NCI-H187 (cell line): ENCODE results near the gene PPFIA1.

ENCODE experiments used
- DNase-seq, 2 experiments: peaks; one replicate each; lab custom pipeline; 2025; lab: John Stamatoyannopoulos, UW

Gene PPFIA1

DNA sequence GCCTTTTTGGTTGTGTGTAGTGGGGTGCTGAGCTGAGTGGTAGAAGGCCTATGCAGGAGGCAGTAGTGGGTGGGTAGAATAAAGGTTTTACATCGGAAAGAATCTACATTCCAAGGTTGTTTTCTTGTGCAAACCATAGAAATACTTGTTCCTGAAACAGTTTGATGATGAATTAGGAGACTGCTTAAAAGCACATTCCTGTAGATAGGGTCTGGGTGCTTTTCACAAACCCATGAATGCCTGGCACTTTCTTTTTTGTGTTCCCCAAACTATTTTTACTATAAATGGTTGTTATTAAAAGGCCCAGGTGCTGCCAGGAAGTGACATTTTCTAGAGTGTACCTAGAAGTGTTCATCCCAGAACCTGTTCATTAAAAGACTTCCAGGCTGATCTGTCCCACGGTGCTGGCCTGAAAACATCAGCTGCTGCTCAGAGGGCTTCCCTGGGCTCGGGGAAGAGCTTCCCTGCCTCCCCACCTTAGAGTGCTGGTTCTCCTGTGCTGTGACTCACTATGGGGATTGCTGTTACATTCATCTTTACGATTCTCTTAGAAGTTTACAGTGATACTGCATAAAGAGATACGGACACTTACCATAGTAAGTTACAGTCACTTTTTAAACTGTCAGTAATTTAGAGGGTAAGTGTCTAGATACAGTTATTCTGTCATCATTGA, 27.9 kb downstream of the PPFIA1 start:
- DNase-seq, result no peak

DNA sequence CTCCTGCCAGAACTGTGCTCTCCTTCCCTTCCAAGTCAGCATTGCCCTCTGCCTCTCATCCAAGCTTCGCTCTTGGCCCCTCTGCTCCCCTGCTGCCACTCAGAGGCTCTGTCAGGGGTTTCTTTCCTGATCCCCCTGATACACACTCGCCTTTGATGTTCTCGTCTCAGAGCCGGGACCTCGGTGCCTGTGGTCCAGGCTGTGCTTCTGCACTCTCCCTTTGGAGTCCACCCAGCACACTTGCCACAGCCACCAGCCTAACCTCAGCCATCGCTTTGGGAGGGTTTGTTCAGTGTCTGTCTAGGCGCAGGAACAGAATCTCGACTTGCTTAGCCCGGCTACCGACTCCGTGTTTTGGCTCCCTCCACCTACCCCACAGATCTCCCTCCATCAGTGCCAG, 29.1 kb downstream of the PPFIA1 start:
- DNase-seq, result no peak

DNA sequence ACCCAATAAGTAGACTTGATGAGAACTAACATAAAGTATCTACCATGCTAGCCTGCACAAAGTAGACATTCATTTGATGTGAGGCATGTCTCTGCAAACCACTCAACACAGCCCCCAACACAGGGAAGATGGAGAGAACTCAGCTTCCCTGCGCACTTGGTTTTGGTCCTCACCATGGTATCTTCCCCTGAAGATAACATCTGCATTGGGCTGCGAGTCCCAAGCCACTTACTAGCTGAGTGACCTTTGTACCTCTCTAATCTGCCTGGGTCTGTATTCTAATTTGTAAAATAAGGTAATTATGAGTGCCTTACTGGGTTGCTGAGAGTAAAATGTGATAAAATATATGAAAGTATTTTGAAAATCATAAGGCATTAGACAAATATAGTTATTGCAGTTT, 30.7 kb downstream of the PPFIA1 start:
- DNase-seq, result no peak

DNA sequence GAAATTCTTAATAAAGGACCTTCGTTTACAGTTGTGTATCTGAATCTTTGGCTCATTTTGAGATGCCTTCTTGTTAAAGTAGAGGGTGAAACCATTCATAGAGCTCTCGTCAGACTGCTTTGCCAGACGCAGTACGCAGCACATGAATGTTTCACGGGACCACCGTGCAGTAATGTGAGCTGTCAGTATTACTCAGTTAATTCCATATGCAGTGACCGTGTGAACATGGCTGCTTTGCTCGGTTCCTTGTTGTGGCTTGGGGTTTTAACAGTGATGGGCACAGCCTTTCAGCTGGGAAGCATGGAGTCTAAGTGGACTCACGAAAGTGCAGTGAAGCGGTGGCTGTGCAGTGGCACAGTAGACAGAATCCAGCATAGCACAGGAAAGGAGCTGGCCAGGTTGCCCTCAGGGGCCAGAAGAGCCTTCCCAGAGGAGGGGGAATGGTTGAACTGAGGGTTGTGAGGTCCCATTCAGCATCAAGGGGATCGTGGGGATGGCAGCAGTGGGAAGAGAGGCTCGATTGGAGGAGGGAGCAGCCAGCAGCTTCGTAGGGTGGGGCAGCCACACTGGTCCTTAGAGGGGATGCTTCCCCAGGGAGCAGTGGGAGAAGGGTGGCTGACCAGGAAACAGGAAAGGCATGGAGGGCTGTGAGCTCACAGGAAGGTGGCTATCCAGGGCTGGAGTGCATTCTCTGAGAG, 31.4 kb downstream of the PPFIA1 start:
- DNase-seq, result no peak

DNA sequence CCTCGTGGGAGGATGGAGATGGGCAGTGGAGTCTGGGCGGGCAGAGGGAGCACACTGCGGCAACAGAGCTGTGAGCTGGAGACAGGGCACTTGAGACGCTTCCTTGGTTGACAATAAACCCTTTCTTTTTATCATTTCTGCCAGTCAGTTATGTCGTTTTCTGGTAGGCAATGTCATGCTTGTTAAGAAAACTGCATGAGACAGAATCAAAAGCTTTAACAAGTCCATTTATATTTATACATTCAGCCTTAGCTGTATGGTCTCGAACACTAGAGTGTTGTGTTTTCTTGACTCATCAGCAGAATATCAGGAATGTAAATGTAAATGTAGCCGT, 31.9 kb downstream of the PPFIA1 start:
- DNase-seq, result no peak

DNA sequence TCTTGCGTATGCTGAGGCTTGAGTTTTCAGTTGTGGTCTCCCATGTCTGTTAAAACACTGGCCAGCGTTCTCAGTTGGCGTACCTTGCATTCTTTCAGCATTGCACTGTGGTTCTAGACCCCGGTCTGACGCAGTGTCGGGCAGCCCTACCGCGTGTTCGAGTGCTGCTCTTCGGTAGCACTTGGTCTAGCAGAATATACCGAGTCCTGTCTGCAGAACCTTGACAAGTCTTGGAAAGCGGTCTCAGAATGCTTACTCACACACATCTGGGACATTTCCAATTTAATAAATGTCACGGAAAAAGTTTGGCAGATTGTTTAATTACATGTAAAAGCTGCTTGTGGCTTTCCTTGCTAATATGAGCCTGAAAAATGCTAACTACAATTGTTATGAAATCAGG, 32.6 kb downstream of the PPFIA1 start:
- DNase-seq, result no peak

DNA sequence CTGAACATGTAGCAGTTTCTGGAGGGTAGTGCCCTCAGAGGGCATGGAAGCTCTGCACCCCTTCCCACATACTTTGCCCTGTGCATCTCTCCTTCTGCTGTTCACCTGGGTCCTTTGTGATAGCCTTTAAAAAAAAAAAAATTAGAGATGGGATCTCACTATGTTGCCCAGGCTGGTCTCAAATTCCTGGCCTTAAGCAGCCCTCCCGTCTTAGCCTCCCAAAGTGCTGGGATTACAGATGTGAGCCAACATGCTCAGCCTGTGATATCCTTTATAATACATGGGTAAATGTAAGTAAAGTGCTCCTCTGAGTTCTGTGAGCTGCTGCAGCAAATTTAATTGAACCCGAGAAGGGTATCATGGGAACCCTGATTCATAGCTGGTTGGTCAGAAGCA, 33.7 kb downstream of the PPFIA1 start:
- DNase-seq, result no peak

DNA sequence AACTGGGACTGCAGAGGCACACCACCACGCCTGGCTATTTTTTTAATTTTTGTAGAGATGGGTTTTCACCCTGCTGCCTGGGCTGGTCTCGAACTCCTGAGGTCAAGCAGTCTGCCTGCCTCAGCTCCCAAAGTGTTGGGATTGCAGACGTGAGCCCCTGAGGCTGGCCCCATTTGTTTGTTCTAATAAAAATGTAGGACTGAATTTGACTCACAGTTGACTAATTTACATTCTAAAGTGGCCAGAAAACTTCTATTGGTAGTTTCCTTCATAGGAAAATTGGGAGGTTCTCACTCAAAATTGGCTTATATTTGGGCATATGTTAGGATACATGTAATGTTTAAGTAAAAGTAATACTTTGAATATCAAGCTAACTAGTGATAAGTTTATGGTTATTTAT, 35.0 kb downstream of the PPFIA1 start:
- DNase-seq, result no peak

DNA sequence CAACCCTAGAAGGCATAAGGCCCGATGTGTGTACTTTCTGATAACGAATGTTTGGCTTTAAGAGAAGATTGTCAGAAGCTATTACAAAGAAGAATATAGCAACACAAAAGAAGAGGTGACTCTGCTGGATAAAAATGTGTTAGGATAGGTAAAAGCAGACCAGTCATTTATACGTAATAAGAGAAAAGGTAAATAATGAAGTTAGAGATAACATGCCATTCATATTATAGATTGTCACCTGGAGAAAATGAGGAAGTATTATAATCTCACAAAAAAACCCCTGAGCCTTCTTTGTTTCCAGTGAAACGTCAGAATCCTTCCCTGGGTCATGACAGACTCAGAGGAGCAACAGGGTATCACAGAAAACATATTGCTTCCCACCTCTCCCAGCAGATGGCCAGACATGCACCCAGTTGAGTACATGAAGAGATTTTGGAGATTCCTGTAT, 36.1 kb downstream of the PPFIA1 start:
- DNase-seq, result no peak

DNA sequence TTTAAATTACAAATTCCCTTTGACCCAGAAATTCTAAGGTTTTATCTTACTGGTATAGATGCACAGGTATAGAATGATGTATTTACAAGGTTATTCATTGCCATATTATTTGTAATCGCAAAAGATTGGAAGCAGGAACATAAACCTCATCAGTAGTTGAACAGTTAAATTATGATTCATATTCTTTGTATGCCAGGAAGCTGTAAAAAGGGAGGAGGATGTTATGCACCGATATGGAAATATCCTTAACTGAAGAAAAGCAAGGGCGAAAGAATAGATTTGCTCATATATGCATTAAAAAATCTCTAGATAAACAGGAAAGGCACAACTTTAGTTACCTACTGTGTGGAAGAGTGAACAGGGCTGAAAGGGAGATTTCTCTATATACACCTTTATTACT, 36.7 kb downstream of the PPFIA1 start:
- DNase-seq, result no peak

DNA sequence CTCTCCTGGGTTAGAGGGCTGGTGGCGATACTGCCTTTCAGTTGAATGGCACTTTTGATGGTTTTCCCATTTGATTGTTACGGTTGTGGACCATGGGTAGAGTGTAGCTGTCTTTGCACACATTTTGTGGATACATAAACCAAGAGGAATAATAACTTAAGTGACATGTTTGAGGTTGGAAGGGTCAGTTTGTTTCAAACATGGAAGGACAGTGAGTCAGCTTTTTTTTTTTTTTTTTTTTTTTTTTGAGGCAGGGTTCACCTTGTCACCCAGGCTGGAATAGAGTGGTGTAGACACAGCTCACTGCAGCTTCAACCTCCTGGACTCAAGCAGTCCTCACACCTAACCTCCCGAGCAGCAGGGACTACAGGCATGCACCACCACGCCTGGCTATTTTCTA, 41.1 kb downstream of the PPFIA1 start:
- no peak for DNase-seq

DNA sequence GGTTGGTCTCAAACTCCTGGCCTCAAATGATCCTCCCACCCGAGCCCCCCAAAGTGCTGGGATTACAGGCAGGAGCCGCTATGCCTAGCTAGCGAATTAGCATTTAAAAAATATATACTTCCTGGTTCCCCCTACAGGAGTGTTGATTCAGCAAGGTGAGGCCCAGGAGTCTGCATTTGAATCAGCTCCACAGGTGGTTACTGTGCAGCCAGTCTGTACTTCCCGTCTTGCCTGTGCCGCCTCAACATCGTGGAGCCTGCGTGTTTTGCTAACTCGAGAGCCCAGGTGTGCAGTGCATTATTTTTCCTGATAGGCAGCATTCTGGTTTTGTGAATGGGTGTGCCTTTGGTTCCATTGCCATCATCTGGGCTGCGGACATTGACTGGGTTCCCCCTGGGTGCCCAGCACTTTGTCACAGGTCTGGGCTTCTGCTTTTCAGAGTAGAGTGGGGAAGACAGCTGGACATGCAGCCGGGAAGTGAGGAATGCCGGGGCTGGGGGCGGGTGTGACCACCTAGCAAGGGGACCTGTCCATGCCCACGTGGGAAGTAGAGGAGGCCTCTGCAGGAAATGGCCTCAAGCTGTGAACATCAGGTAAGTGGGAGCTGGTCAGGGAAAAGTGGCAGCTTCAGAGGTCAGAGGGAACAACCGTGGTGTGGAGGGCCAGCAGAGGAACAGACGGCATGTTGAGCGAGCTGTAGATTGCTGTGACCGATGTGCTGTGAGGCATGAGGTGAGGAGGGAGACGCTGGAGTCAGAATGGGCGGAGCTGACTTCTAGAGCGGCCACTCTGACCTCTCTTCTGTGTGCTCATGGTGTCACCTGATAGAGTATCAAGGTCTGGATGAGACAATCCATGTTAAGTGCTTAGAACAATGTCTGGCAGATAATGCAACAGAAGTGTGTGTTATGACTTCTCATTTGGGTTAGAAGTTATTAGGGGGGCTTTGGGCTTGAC, 42.2 kb downstream of the PPFIA1 start:
- DNase-seq, result no peak

DNA sequence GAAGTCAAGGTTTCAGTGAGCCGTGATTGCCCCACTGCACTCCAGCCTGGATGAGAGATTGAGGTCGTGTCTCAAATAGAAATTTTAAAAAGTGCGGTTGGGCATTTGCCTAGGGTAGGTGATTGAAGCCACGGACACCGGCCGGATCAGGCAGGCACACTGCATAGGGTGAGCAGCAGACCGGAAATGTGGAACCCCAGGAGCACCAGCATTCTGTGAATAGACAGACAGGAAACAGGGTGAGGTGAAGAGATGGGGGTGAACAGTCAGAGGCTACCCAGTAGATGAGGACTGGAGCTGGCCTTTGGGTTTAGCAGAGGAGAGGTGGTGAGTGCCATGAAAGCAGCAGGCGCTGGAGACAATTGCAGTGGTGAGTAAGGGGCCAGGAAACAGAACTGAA, 43.5 kb downstream of the PPFIA1 start:
- no peak for DNase-seq

DNA sequence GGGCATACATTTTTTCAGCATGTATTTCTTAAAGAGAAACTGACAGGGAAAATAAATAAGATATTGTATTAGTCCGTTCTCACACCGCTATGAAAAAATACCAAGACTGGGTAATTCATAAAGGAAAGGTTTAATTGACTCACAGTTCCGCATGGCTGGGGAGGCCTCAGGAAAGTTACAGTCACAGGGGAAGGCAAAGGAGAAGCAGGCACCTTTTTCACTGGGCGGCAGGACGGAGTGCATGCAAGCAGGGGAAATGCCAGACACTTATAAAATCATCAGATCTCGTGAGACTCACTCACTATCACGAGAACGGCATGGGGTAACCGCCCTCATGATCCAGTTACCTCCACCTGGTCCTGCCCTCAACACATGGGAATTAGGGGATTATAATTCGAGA, 44.2 kb downstream of the PPFIA1 start:
- DNase-seq, result no peak

DNA sequence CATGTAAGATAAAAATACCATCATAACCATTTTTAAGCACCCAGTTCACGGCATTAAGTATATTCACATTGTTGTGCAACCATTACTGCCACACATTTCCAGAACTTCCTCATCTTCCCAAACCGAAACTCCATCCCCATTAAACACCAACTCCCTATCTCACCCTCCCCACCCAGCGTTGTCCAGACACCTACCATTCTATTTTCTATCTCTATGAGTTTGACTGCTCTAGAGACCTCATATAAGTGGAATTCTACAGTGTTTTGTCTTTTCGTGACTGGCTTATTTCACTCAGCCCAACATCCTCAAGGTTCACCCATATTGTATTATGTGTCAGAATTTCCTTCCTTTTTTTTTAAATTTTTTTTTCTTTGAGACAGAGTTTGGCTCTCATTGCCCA, 45.2 kb downstream of the PPFIA1 start:
- DNase-seq, result no peak

DNA sequence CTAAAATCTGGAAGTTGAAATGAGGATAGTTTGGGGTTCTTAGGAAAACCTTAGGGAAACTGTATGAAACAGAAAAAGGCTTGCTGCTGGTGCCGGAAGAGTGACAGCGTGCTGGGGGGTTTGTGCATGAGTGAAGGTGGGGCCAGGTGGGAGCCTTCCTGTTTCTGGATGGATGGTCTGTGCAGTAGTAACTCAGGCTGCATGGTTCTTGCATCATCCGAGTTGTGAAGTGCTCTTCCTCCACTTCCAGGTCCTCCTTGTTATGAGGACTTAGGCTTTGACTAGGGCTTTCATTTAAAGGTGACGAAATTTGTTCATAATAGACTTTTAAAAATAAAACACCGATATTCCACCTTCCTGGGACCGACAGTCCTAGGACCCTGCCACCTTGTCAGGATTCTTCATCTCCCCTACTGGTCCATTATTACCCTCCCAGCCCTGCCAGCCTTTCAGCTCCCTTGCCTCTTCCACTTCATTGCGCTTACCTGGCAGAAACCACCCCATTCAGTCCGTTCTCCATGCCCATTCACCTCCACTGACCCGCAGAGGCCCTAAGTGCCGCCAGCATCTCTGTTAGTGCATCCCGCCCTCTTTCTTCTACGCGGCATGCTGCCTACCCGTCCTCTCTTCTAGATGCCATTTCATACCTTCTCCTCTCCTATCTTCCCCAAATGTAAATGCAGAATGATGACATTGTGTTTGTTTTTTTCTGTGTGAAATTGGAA, 47.3 kb downstream of the PPFIA1 start:
- no peak for DNase-seq

DNA sequence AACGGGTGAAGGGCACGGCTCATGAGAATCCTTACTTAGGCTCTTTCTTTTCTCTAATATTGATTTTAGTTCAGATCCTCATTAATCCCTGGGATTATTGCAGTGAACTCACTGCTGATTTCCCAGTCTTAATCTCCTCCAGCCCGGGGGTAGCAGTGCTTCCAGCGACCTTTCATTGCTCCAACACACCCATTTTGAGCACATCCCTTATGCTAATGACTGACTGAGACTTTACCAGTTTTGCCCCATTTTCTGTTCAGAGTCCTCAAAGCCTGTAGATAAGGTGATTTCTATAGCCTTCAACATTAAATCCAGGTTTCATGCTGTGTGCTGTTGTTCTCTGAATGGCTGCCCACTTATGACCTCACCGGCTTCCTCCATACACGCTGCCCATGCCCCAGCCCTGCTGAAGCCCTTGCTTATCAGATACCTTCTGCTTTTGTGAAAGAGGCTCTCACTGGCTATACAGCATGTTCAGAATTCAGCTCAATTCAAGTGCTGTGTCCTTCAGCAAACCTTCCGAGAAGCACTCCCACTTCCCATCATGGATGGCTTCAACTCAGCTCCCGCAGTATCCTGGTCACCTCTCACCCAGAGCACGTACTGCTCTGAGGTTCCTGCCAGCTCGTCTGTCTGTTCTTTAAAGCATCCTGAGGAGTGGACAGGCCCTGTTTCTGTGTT, 49.0 kb downstream of the PPFIA1 start:
- no peak for DNase-seq

DNA sequence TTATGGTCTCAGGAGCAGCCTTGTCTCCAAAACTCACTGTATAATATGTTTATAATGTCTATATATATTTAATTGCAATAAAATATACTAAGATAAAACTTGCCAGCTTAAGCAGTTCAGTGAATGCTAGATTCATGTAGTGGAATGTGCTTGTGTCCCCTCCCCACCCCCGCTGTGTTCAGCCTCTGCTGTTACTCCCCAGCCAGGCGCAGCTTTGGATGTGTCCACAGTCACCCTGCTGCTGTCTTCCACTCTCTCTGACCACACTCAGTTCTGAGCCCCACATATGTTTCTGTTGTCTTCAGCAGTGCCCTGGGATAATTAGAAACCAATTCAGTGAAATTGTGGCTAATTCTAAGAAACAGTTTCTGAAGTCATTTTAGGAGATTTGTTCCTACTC, 52.2 kb downstream of the PPFIA1 start:
- no peak for DNase-seq

DNA sequence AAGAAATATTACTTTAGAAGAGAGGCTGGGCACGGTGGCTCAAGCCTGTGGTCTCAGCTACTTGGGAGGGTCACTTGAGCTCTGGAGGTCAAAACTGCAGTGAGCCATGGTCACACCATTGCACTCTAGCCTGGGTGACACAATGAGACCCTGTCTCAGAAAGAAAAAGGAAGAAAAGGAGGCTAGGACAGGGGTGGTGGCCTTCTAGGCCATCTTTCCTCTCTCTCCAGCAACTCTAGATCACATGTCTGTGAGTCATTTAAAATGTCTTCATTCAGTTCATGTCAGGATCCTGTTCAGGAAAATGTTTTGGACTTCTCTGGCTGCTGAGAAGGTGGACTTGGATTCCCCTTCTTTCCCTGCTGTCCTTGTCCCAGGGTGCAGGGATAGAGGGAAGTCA, 53.3 kb downstream of the PPFIA1 start:
- DNase-seq, result no peak

DNA sequence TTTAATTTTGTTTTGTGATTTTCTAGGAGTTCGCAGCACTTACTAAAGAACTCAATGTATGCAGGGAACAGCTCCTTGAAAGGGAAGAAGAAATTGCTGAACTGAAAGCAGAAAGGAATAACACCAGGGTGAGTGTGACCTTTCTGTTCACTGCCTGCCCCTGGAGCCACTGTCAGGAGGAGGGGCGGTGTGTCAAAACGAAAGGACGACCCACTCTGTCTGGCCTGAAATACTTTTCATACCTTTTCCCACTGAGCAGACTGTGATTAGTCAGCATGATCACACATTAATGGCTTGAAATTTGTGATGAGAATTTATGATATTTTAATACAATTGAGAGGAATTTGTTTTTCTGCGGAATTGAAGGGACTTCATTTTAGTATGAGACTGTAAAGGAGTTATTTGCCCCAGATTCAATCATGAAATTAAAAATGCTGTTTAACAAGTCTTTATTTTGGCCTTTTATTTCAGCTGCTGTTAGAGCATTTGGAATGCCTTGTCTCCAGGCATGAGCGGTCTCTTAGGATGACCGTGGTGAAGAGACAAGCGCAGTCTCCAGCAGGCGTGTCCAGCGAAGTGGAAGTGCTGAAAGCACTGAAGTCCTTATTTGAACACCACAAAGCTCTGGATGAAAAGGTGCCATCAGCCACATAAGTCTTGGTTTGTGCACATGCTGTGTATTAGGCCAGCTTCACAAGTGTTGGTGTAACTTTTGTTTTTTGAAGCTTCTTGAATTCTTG, 54.1 kb downstream of the PPFIA1 start:
- DNase-seq, result no peak

DNA sequence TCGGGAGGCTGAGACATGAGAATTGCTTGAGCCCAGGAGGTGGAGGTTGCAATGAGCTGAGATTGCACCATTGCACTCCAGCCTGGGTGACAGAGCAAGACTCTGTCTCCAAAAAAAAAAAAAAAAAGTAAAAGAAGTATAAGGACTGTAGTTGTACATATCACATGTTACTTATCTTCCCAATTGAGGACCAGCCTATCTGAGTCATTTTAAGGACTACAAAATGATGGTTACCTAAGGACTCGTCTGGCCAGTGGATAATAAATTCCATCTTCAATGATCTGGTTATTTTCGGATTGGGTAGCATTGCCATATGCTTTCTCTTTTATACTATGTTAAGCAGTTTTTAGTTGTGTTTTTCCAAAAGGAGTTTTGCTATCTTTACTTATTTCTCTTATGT, 55.3 kb downstream of the PPFIA1 start:
- no peak for DNase-seq
